GM12873 (cell line): Measurements from ENCODE around the gene TMEM108.

ENCODE experiments used
- CTCF ChIP-seq: IDR thresholded peaks from 2 replicates; pipeline ENCODE4 v1.5.1; 2012; ENCODE audit warnings: low read depth, mild to moderate bottlenecking, moderate library complexity, low read length, control low read depth; ENCODE audit not compliant: insufficient read depth; ENCODE audit errors: missing control alignments

TMEM108 gene

GRCh38 chr3:133413161-133414020 lies 375.2 kb downstream of the TMEM108 start:
- no peak for TF ChIP-seq CTCF

GRCh38 chr3:133414021-133414392 lies 375.8 kb downstream of the TMEM108 start:
- TF ChIP-seq CTCF = no peak

GRCh38 chr3:133418361-133418760 lies 380.2 kb downstream of the TMEM108 start:
- TF ChIP-seq CTCF = no peak

GRCh38 chr3:133419151-133419909 lies 381.1 kb downstream of the TMEM108 start:
- TF ChIP-seq CTCF = no peak

- TF ChIP-seq CTCF = no peak
Observed at GRCh38 chr3:133424937-133425869, 387.0 kb downstream of the TMEM108 start.

- TF ChIP-seq CTCF = no peak
Observed at GRCh38 chr3:133425898-133426297, 387.7 kb downstream of the TMEM108 start.
